RPMI8226 (cell line): ENCODE results near the gene KRTAP1-1.
"Not testable (repeated sequence)": the region's sequence is repeated elsewhere in the genome, so short reads cannot be mapped to it uniquely, and the experiment has no call there.

Source experiments
- DNase-seq: peaks from one replicate; pipeline ENCODE4 v3.0.0-alpha.2; 2015

Gene KRTAP1-1, protein sequence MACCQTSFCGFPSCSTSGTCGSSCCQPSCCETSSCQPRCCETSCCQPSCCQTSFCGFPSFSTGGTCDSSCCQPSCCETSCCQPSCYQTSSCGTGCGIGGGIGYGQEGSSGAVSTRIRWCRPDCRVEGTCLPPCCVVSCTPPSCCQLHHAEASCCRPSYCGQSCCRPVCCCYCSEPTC

DNA sequence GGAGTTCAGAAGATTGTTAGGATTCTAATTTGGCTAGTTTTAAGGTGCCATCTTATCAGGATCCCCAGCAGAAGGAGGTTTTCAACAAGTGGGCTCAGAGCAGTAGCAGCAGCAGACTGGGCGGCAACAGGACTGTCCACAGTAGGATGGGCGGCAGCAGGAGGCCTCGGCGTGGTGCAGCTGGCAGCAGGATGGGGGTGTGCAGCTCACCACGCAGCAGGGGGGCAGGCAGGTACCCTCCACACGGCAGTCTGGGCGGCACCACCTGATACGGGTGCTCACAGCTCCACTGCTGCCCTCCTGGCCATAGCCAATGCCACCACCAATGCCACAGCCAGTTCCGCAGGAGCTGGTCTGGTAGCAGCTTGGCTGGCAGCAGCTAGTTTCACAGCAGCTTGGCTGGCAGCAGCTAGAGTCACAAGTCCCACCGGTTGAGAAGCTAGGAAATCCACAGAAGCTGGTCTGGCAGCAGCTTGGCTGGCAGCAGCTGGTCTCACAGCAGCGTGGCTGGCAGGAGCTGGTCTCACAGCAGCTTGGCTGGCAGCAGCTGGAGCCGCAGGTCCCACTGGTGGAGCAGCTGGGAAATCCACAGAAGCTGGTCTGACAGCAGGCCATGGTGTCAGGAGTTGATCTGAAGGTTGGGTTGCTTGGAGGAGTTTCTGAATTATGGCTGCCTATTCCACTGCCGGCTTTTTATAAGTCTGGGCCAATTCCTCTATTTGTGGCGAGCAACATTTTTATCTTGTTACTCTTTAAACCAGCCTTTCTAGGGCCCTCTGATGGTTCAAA lies at the start of gene KRTAP1-1:
KRTAP1-1 (minus strand) TSS at position 668 of the 789 bp plus-strand sequence; CDS start at position 615, 53 bp downstream.
- peak; percentile 81 for DNase-seq

DNA sequence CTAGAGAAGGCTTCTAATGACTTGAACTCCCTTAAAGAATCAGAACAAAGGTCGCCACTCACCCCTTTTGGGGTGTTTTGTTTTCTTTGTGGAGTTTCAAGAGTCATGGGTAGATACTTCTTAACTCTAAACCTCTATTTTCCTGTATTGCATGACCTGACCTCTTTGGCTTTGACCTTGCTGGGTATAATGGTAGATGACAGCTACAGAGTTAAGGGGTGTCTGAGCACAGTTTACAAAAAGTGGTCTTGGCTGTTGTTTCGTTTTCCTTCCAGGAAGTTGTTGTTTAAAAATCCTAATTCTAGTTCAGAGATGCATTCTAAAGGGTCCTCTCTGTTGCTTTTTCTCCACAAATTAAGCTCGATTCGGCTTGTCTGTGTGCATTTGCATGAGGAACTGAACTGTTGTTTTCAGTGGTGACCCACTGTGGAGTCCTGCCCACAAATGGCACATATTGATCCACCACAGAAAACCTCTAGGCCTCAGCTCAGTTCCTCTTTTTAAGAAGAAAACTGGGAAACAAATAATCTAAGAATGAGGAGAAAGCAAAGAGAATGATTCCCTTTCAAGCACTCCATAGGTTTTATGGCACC lies 47.6 kb upstream of the KRTAP1-1 start:
- DNase-seq, result not testable (repeated sequence)

DNA sequence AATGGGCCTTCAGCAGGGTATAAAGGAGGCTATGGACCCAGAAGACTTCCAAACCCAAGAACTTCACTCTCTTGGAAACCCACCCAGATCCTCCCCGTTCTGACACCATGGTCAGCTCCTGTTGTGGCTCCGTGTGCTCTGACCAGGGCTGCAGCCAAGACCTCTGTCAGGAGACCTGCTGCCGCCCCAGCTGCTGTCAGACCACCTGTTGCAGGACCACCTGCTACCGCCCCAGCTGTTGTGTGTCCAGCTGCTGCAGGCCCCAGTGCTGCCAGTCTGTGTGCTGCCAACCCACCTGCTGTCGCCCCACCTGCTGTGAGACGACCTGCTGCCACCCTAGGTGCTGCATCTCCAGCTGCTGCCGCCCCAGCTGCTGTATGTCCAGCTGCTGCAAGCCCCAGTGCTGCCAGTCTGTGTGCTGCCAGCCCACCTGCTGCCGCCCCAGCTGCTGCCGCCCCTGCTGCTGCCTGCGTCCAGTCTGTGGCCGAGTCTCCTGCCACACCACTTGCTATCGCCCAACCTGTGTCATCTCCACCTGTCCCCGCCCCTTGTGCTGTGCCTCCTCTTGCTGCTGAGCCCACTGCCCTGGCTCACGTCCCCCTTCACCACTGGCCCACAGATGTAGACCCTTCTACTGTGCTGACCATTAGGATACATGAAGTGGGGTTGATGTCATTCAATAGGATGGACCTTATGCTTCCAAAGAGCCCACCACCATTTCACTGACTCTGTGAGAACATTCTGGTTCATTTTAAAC lies 43.0 kb upstream of the KRTAP1-1 start, which contains the start of gene KRTAP4-7:
KRTAP4-7 (plus strand) TSS at position 51 of the 757 bp plus-strand sequence; CDS start at position 108, 57 bp downstream.
- not testable (repeated sequence) for DNase-seq

DNA sequence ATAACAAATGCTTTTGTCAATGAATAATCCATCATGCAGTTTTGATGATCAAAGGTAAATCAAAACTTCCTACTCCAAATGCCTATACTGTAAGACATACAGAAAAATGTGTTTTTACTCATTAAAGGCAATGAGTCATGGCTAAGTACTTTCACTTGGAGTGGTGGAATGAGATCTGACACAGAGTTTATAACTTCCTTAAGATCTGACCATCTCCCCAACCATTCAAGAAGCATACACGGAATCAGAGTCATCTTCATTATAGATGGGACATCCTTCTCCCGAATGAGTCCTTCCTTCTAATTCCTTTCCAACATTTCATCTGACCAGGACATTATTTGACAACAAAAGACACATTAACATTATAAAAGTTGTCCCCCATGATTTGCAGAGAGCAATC lies 42.2 kb upstream of the KRTAP1-1 start:
- not testable (repeated sequence) for DNase-seq

DNA sequence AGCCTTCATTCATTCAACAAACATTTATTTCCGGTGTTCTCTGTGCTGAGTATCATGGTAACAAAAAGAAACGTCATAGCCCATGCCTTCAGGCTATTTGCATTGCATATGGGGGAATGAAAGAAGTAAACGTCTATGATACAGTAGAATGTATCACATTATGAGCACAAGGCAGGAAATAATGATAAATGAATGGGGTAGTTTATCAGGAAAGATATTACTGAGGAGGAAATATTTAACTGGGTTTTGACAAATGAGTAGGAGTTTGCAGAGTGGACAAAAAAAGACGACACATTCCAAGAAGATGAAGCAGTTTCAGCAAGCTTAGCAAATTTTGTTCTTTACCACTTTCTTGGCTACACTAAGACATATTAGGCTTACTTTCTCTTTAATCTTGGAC lies 41.4 kb upstream of the KRTAP1-1 start:
- no peak for DNase-seq

DNA sequence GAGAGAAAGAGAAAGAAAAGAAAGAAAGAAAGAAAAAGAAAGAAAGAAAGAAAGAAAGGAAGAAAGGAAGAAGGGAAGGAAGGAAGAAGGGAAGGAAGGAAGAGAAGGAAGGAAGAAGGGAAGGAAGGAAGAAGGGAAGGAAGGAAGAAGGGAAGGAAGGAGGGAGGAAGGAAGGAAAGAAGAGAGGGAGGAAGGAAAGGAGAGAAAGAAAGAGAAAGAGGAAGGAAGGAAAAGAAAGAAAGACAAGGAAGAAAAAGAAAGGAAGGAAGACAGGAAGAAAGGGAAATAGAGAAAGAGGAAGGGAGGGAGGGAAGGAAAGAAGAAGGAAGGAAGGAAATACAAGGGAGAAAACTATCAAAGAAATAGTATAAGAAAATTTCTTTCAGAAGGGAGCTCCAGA lies 35.5 kb upstream of the KRTAP1-1 start:
- DNase-seq, result no peak

DNA sequence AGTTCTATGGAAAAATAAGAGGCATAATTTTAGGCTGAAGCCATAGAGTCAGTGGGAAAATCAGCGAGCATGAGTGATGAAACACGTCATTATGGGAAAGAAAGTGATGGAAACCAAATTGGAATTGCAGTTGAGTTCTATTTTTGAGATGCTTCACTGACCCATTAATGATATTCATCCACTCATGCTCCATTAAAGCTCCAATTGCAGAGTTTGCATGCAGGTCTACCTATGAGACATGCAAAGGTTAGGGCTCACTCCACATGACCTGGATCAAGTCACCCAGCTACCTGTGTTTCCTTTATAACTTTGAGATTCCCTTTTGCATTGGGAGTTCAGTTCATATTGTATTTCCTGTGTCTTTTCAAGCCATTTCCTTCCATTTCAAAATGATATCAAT lies 32.4 kb upstream of the KRTAP1-1 start:
- no peak for DNase-seq

DNA sequence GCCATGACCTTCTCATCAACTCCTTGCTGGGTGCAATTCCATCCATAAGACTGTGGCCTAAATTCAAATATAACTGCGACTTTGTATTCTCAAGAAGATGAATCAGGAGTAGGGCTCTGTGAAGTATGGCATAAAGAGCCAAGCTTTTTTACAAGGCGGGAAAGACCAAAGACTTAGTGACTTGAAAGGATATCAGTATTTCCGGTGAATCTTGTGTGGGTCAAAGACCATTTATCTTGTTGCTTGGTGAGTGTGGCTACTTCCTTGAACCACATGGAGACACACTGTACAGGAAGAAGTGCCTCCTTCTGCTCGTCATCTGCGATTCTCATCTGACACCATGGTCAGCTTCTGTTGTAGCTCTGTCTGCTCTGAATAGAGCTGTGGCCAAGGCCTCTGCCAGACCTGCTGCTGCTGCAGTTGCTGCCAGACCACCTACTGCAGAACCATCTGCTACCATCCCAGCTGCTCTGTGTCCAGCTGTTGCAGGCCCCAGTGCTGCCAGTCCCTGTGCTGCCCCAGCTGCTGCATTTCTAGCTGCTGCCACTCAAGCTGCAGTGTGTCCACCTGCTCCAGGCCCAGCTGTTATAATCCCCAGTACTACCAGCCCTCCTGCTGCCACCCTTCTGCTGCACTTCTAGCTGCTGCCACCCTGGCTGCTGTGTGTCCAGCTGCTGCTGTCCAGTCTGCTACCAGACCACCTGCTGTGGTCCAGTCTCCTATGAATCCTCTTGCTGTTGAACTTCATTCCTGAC lies 30.5 kb upstream of the KRTAP1-1 start:
- no peak for DNase-seq

DNA sequence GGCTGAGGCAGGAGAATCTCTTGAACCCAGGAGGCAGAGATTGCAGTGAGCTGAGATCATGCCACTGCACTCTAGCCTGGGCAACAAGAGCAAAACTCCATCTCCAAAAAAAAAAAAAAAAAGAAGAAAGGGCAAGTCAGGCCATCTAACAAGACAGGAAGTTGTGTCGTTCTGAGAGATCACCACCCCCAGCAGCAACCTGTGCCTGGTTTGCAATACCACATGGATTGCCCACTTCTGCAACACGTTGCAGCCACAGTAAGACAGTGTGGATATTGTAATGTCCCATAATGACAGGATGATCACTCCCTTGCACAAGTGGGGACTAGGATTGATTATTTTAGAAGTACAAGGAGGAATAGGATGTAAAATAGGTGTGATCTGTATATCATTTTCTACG lies 27.8 kb upstream of the KRTAP1-1 start:
- no peak for DNase-seq

DNA sequence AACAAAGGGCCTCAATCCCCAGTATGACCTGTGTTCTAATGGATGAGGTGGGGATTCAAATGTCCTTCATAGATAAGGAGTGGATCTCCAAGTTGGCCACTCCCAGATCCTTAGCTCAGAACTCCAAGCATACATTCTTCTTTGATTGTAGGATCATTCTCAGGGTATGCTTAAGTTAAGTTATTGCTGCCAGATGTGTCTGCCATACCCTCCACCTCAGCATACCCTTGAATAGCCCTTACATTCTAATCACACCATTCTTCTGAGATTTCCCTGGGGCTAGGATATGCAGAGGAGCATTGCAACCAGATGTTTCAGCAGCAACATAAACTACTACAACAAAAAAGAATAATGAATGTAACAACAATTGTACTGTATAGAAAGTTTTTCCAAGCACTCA lies 26.0 kb upstream of the KRTAP1-1 start:
- no peak for DNase-seq

DNA sequence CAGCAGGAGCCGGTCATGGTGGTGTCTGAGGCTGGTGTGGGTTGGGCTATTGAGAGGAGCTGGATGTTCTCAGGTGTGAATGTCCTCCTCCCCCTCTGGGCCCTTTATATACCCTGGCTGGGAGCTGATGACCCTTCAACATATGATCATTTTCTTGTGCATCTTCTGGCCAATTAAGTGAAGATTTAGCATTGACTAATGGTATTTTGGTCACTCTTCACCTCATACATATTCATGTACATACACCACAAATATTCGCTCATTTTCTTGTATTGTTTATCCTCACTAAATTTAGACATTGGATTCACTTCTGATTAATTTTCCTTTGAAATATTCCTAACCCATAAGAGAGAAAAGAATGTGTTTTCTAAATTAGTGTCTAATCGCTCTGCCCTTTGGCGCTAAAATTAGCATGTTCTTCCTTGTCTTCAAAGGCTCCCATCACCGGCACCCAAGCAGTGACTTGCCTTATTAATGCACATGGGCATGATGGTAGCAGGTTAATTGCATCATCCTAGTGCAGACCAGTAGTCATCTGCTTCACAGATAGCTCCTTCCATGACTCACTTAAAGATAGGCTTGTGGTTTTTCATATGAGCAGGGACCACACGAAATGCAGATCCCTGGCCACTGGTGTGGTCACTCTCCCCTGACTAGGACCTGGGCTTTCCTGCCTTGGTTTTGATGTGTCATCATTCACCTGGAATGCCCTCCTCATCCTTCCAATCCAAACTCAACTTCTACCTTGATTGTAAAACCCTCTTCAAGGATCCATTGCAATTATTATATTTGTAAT lies 24.8 kb upstream of the KRTAP1-1 start, which contains the start of gene KRTAP2-4:
KRTAP2-4 (minus strand) TSS at position 51 of the 796 bp plus-strand sequence; CDS start at position 17, 34 bp downstream.
- no peak for DNase-seq

DNA sequence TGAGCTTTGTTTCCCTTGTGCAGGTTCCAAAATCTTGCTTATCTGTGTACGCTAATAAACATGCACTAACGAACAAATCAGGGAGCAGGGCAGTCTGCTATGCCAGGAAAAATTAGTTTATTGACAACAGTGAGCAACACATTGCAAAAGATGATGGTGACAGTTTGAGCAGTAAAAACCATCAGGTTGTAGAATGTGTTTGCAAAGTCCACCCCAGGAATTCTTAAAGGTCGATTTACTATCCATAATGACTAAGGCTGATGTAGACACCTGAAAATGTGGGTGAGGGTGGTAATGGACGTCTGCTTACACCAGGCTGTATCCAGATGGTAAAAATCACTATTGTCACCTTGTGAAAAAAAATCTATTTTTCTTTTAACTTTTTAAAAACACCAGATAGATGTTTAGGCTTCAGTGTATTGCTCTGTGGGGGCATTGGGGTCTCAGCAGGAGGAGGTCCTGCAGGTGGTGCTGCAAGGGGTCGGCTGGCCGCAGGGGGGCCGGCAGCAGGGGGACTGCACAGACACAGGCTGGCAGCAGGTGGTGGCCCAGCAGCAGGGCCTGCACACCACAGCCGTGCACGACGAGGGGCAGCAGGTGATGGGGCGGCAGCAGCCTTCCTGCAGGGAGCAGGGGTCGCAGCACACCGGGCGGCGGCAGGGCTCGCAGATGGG lies 23.9 kb upstream of the KRTAP1-1 start:
- not testable (repeated sequence) for DNase-seq

DNA sequence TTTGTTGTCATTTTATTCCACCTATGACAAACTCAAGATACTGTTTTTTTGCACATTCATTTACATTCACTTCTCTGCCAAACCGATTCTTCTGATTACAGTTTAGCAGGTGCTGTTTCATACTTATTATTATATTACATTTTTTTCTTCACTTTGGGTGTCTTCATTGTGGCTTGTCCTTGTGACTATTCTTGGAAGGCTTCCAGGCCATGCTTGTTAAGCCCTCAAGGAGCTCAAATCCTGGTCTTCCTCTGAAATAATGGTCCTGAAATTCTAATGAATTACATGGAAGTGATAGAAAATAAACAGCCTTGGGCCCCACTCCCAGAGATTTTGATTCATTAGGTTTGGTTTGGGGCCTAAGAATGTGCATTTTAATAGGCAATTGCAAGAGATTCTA lies 23.1 kb upstream of the KRTAP1-1 start:
- no peak for DNase-seq

DNA sequence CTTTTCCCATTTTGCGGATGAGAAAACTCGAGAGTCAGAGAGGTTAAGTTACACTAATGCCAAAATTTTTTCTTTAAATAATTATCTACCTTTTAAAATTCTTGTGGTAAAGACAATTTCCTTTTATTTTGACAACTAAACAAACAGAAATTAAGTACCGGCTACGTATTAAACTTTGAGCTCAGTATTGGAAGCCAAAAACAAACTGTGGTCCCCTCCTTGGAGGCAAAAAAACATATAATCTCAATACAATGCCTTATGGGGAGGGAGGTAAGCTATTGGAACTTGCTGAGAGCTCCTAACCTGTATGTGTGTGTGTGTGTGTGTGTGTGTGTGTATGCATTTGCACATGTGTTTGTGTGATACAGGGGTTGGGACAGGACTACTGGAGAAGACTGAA lies 22.2 kb upstream of the KRTAP1-1 start:
- no peak for DNase-seq

DNA sequence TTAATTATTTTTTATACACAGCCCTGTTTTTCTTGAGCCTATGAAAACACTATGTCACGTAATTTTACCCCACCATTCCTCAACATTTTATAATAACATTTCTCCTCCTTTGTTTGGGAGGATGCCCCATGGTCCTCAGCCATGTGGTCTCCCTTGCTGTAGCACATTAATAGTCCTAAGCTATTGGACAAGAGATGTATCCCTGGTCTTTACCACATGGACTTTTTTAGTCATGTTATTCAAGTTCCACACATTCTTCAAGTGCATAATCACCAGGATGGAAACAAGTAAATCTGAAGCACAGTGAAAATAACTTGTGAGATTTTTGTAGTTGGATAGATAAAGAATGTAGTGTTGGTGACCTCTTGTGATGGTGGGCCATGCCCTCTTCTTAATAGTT lies 20.7 kb upstream of the KRTAP1-1 start:
- DNase-seq, result no peak

DNA sequence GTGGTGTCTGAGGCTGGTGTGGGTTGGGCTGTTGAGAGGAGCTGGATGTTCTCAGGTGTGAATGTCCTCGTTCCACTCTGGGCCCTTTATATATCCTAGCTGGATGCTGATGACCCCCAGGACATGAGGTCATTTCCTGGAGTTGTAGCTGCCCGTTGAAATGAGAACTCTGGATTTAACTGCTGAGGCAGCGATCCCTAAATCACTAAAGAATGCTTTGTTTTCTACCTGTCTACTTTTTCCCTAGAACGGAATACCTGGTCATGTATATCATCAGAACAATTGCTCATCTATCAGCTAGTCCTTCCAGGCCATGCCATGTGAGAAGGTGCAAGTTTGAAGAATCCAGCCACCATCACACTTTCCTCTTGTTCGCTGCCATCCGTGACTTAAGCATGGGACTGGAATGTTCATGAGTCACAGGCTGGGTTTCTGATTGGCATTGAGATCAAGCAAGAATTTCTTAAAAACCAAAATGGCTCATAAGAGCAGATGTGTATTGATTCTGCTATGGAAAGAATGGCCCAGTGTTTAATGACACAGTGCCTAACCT lies 18.9 kb upstream of the KRTAP1-1 start, which contains the start of gene KRTAP2-3:
KRTAP2-3 (minus strand) TSS at position 63 of the 553 bp plus-strand sequence. CDS start 64 bp downstream, outside the sequence.
- peak; percentile 35 for DNase-seq

DNA sequence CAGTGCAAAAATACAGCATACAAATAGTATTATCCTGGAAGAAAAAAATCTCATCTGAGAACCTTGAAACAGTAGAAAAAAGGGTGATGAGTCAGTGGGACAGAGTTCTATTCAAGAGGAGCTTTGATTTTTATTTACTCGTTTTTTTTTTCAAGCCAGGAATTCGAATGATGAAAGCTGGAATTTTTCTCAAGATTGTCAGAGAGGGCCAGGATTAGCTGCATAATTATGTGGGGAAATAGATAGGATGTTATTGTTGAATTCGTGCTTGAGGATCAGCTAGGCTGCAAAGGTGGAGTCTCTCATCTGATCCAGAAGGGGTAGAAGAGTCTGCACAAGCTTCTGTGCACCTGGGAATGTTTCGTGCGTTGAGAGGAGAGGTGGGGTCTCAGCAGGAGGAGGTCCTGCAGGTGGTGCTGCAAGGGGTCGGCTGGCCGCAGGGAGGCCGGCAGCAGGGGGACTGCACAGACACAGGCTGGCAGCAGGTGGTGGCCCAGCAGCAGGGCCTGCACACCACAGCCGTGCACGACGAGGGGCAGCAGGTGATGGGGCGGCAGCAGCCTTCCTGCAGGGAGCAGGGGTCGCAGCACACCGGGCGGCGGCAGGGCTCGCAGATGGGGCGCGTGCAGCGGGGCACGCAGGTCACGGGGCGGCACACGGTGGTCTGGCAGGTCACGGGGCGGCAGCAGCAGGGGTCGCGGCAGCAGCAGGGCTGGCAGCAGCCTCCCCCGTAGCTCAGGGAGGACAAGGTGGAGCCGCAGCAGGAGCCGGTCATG lies 18.2 kb upstream of the KRTAP1-1 start:
- not testable (repeated sequence) for DNase-seq

DNA sequence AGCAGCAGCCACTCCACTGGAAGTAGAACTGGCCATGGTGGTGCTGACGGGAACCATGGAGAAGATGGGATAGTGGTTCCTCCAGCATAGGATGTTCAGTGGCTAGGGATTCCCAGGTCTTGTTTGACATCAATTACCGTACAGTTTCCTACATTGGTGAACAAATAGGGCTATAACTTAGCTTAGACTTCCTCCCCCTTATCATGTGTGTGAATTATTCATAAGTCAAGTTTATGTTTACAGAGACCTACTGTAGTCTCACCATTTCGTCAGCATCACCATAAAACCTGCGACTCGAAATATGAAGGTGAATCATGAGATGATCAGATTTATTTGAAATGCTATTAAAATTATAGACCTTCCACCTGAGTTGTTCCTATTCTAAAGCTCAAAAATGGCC lies 17.5 kb upstream of the KRTAP1-1 start:
- DNase-seq, result no peak

DNA sequence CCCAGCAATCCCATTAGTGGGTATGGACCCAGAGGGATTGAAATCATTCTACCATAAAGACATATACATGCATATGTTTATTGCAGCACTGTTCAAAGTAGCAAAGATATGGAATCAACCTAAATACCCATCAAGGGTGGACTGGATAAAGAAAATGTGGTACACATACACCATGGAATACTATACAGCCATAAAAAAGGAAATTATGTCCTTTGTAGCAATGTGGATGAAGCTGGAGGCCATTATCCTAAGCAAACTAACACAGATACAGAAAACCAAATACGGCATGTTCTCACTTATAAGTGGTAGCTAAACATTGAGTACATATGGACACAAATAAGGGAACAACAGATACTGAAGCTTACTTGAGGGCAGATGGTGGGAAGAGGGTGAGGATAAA lies 16.3 kb upstream of the KRTAP1-1 start:
- no peak for DNase-seq

DNA sequence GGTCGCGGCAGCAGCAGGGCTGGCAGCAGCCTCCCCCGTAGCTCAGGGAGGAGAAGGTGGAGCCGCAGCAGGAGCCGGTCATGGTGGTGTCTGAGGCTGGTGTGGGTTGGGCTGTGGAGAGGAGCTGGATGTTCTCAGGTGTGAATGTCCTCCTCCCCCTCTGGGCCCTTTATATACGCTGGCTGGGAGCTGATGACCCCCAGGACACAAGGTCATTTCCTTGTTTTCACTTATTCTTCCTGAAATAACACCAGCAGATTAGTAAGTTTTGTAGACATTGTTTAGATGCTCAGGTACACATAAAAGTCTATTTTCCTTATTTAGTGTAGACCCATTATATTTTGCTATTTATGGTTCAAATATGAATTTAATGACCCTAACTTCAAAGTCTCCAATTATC lies 13.9 kb upstream of the KRTAP1-1 start, which contains the start of gene KRTAP2-2:
KRTAP2-2 (minus strand) TSS at position 101 of the 400 bp plus-strand sequence; CDS start at position 82, 19 bp downstream.
- not testable (repeated sequence) for DNase-seq
